COR-L47 (cell line): Measurements from ENCODE around the gene EPG5.
"Not testable (repeated sequence)": the region's sequence is repeated elsewhere in the genome, so short reads cannot be mapped to it uniquely, and the experiment has no call there.

Experiments used
- DNase-seq: peaks from one replicate; lab custom pipeline; 2025; lab: John Stamatoyannopoulos, UW

Gene EPG5, protein sequence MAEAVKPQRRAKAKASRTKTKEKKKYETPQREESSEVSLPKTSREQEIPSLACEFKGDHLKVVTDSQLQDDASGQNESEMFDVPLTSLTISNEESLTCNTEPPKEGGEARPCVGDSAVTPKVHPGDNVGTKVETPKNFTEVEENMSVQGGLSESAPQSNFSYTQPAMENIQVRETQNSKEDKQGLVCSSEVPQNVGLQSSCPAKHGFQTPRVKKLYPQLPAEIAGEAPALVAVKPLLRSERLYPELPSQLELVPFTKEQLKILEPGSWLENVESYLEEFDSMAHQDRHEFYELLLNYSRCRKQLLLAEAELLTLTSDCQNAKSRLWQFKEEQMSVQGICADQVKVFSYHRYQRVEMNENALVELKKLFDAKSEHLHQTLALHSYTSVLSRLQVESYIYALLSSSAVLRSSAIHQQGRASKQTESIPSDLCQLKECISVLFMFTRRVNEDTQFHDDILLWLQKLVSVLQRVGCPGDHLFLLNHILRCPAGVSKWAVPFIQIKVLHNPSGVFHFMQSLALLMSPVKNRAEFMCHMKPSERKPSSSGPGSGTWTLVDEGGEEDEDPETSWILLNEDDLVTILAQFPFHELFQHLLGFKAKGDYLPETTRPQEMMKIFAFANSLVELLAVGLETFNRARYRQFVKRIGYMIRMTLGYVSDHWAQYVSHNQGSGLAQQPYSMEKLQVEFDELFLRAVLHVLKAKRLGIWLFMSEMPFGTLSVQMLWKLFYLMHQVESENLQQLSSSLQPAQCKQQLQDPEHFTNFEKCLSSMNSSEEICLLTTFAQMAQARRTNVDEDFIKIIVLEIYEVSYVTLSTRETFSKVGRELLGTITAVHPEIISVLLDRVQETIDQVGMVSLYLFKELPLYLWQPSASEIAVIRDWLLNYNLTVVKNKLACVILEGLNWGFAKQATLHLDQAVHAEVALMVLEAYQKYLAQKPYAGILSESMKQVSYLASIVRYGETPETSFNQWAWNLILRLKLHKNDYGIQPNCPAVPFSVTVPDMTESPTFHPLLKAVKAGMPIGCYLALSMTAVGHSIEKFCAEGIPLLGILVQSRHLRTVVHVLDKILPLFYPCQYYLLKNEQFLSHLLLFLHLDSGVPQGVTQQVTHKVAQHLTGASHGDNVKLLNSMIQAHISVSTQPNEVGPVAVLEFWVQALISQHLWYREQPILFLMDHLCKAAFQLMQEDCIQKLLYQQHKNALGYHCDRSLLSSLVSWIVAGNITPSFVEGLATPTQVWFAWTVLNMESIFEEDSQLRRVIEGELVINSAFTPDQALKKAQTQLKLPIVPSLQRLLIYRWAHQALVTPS (N-terminal part only)

GRCh38 chr18:45967007-45967706 lies at the start of gene EPG5:
Gene EPG5, minus strand, starts transcription at chr18:45967329. Its CDS starts 90 bp downstream, at chr18:45967239.
- DNase-seq: peak; percentile 97

DNA sequence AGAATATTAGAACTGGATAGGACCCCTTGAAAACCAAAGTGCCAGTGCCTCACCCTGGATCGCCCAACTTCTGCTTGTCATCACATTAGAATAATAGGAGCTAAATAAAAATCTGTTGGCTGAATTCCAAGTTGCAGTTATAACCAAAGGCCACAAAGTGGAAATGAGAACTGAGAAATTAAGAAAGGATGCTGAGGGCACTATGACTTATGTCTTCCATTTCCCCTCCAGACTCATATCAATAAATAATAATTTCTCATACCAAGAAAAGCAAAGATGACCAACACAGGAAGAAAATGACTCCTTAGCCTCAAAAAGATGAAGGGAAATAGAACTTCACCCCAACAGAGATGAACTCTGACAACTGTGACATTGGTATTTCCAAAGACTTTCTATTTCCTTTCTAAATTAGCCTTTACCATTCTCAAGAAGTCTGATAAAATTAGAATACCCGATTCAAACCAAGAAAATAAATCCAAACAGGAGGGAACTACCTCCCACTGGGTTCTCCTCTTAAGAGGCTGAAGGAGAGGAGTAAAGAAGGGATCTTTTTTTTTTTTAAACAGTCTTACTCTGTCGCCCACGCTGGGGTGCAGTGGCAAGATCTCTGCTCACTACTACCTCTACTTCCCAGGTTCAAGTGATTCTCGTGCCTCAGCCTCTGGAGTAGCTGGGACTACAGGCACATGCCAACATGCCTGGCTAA lies 46.5 kb upstream of the EPG5 start:
- DNase-seq: no peak

DNA sequence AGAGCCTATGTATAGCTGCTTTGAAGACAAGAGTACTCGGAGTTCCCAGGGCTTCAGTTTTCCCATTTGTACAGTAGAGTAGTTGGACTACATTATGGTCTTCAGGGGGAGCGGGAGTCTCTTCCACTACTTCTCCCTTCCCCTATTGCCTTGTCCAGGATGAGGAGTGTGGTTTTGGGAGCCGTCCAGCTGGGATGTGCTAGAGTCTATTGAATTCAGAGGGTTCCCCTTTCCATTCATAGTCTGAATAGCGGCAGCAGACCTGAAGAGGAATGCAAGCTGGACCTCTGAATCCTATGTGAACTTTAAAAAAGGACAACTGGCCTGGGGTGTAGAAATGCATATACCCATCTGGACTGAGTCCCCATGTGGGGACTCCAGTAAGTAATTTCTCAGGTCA lies 43.5 kb upstream of the EPG5 start:
- DNase-seq: no peak

GRCh38 chr18:46010050-46010449 lies 42.9 kb upstream of the EPG5 start:
- DNase-seq: no peak

DNA sequence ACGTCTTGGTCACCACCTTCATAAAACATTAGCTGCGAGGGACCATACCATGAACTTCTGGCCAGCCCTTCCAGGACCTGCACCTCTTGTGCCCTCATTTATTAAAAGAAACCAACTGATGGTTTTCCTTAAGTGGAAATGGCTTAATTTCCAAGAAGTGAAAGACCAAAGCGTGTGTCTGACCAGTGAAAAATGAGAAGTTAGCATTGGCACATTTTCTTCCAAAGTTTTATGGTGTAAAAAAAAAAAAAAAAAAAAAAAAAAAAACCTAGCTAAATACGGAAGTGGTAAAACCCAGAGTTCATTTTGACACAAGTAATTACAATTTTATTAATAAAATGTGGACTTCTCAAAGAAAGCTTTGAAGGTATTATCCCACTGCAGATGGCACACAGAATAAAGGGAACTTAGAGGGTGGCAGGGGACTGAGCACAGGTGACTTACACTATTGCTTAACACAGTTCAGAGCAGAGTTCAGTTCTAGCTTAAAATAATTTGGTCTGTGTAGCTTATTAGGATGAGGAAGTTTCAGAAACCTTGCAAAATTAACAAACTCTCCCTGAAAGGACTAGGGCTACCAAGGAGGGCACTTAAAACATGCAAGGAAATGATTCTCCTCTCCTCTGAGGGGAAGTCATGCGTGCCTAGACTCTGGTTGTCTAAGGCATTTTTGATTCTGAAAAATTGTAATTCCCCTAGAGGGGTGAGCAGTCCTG lies 42.2 kb upstream of the EPG5 start:
- DNase-seq: no peak

DNA sequence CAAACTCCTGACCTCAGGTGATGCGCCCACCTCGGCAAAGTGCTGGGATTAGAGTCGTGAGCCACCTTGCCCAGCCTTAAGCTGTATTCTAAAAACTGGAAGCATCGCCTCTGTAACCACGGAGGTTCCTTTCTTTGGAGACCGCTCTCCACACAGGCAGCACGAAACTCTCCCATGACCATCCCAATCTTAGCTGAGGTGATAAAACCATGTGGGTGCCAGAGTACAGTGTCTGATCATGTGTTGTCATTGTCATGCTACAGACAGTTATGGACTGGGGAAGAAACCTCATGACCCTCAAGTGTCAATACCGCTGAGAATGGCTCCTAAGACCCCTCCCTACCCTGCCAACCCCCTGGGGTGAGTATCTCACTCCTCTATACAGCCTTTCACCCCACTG lies 41.4 kb upstream of the EPG5 start:
- DNase-seq: no peak

DNA sequence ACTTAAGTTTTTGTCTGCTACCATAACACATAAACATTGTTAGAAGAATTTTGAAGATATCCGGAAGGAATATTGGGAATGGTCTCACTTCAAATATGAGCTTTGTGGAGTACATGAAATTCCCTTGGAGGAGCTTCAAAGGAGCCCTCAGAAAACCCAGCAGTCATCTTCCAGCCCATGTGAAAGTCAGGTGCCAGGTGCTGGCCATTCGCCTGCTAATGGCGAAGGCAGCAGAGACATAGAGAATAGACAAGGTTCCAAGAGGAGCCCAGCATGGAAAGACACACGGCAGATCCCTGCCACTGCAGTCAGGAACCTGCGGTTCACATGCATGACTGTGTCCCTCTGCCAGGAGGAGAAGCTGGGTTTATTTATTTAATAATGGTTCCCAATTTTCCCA lies 40.0 kb upstream of the EPG5 start:
- DNase-seq: no peak

DNA sequence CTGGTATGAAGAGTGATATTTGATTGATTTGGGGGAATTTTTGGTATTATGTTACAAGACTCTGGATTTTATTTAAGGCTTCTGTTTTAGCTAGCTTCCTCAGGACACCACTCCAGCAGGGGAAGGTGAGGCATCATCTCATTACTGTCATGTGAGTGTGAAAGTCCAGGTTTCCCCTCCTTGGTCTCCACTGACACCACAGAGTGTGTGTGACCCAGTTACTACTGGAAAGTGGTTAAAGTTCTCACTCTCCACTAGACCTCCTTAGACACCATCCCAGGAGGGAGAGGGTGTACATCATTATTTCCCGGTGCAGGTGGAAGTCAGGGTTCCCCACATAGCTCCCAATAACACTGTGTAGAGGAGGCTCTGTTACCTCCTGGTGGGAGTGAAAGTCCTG lies 35.8 kb upstream of the EPG5 start:
- DNase-seq: no peak

DNA sequence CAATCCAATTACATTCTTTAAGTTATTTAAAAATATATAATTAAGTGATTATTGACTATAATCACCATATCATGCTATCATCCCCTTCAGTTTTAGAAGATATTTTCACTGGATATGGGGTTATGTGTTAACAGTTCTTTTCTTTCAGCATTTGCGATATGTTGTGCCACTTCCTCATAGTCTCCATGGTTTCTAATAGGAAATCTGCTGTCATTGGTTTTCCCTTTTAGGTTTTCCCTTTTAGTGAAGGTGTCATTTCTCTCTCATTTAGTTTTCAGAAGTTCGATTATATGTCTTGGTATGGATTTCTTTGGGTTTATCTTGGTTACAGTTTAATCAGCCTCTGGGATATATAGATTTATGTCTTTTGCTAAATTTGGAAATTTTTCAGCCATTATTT lies 34.8 kb upstream of the EPG5 start:
- DNase-seq: no peak

DNA sequence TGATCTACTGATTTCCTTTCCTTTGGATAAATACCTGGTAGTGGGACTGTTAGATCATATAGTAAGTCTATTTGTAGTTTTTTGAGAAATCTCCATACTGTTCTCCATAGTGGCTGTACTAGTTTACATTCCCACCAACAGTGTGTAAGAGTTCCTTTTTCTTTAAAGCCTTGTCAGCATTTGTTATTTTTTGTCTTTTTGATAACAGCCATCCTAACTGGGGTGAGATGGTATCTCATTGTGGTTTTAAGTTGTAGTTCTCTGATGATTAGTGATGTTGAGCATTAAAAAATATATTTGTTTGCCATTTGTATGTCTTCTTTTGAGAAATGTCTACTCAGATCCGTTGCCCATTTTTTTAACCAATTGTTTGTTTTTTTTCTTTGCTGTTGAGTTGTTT lies 33.9 kb upstream of the EPG5 start:
- DNase-seq: no peak

- no peak for DNase-seq
These were observed 32.4 kb upstream of the EPG5 start for GRCh38 chr18:45999536-45999935.

DNA sequence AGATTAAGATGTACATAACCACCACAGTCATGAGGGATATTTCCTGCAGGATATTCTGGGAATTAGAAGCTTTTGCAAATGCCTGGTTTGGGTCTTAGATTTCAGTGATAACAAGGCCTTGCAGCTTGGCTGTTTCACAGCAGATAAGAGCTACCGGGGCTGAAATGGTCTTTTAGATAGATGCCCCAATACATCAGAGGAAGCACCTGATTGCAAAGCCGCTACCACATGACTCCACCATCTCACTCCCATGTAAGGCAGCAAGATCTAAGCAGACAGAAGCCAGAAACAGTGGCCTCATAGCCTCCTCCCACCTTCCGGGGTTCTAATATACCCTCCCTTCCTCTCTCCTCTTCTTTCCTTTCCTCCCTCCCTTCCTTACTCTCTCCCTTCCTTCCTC lies 31.1 kb upstream of the EPG5 start:
- DNase-seq: no peak

DNA sequence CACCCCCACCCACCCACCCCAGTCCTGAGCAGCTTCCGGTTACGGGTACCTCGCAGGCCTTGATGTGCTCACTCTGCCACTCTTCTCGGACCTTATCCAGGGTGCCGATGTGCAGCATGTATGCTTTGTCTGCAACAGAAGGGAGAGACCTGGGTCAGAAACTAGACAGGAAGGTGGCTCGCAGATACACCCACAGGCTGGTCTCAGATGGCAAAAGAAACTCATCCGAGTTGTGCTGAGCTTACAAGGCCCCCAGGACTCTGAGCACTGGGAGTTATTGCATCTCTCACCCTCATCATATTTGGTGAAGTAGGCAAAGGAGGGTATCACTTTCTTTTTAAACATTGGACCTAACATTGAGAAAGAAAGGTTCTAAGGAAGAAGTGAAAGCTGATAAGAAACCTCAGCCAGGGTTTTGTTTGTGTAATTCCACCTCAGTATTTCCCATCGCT lies 30.6 kb upstream of the EPG5 start:
- DNase-seq: no peak

DNA sequence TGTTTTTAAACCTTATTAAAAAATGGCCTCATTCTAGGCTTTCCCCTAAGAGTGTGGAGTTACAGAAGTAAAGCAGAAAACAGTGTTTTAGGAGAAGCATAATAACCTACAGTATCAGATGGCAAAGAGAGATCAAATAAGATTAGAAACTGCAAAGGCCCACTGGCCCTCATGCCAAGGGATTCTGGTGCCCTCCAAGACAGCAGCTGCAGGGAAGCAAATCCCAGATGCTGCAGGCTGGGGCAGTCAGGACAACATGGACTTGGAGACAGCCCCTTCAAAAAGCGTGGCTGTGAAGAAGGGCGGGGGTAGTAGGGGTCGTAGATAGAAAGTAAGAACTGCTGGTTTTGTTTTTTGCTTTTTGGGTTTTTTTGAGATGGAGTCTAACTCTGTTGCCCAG lies 28.3 kb upstream of the EPG5 start:
- DNase-seq: no peak

GRCh38 chr18:45993438-45993837 lies 26.3 kb upstream of the EPG5 start:
- DNase-seq: no peak

DNA sequence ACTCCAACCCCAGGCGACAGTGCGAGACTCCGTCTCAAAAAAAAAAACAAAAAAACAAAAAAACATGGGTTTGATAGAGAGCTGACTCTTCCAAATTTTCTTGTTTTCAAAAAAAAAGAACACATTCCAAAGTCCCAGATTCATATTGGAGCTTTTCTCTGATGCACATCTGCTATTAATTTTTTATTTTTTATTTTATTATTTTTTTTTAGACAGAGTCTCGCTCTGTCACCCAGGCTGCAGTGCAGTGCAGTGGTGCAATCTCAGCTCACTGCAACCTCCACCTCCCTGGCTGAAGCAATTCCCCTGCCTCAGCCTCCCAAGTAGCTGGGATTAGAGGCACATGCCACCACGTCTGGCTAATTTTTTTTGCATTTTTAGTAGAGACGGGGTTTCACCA lies 25.4 kb upstream of the EPG5 start:
- DNase-seq: not testable (repeated sequence)

DNA sequence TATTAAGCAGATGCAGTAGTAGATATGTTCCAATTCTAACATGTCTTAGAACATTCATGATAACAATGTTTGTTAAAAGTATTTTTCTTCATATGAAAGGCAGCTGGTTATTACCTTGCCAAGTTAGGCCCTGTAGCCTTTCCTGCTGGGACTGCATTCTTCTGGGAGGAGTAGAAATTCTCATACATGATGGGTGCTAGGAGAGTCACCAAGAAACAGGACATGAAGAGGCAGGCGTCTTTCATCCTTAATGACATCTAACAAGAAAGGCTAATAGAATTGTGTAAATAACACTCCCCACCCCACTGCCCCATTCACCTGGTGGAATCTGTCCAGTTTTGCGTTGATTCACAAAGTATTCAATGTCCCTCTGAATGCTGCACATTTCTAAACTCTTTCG lies 24.7 kb upstream of the EPG5 start:
- no peak for DNase-seq

- no peak for DNase-seq
These were observed 17.6 kb upstream of the EPG5 start for GRCh38 chr18:45984546-45985235.

DNA sequence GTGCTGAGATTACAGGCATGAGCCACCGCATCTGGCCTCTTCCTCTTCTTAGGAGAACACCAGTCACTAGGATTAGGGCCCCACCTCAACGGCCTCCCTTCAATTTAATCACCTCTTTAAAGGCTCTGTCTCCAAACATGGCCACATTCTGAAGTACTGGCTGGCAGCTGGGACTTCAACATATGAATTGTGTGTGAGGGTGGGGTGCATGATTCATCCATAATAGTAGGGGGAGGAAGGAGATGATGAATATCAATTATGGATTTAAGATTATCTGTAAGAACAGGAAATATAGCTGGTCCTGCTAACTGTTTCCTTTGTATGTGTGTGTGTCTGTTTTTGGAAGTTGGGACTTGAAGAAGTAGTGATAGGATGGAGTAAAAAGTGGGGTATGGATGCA lies 14.7 kb upstream of the EPG5 start:
- DNase-seq: no peak

DNA sequence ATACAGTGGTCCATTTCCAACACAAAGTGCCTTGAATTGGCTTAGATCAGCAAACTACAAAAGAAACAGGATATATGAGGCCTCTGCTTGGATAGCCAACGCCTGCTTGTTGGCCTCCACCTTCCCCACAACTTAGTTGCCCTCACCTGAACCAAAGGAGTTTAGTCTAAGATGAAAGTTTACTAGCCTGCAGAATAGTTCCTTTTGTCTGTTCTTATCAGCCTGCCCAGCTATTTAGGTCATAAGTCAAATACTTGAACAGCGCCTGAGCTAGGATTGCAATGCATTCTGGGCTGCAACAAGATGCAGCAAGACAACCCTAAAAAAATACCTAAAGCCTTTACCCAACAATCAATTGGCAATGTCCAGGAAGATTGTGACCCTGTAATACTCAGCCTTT lies 13.1 kb upstream of the EPG5 start:
- no peak for DNase-seq
